Adrenal gland (tissue), 12 donors: Measurements from ENCODE around the gene PALS2. TPM values are rescaled to one million over a fixed set of nuclear protein-coding genes. Genes with fewer than 3 reads are reported as not detected.

Experiments
- DNase-seq, 7 donors: peaks; one replicate each; pipeline ENCODE4 v3.0.0-alpha.2; 2019 to 2020
- H3K27ac ChIP-seq, 5 donors: fragments of 200-600 bp; sonication (generic) in 4 of 5; 1 replicate in 3 of 5; 2 replicates in 2 of 5; pipeline versions ENCODE4 v1.5.1 to v1.8.0; 2016 to 2020; ENCODE audit warnings: mild to moderate bottlenecking in 1 of 5
- H3K27me3 ChIP-seq: fragments of 200-600 bp; 2 replicates; pipeline ENCODE4 v1.8.0; 2021
- H3K36me3 ChIP-seq, 2 donors: fragments of 200-600 bp; replicated peaks in 1 of 2; 1 replicate in 1 of 2; 2 replicates in 1 of 2; pipeline versions ENCODE4 v1.5.1 to v1.8.0; 2018 to 2022
- H3K4me1 ChIP-seq, 2 donors: fragments of 200-600 bp; replicated peaks in 1 of 2; 1 replicate in 1 of 2; 2 replicates in 1 of 2; pipeline versions ENCODE4 v1.5.1 to v1.8.0; 2018 to 2021
- H3K4me3 ChIP-seq, 4 donors: fragments of 200-600 bp; sonication (generic) in 3 of 4; one replicate each; pipeline ENCODE4 v1.5.1; 2016 to 2018
- H3K9me3 ChIP-seq, 3 donors: fragments of 200-600 bp; sonication (generic) in 1 of 3; replicated peaks in 1 of 3; 1 replicate in 2 of 3; 2 replicates in 1 of 3; pipeline versions ENCODE4 v1.5.1 to v1.8.0; 2016 to 2021
- CTCF ChIP-seq, 6 experiments: fragments of 450-650 bp in 4 of 6; fragments of 200-600 bp in 2 of 6; sonication (generic) in 1 of 6; IDR thresholded peaks; 1 replicate in 5 of 6; 2 replicates in 1 of 6; pipeline versions ENCODE4 v1.5.1 to v1.8.0; 2016 to 2021; ENCODE audit warnings: antibody characterized with exemption in 6 of 6, mild to moderate bottlenecking in 2 of 6, moderate library complexity in 1 of 6
- POLR2A ChIP-seq, 2 donors: fragments of 450-650 bp; IDR thresholded peaks; one replicate each; pipeline ENCODE4 v1.6.1; 2017; ENCODE audit warnings: antibody characterized with exemption in 2 of 2, mild to moderate bottlenecking in 2 of 2, moderate library complexity in 1 of 2
- WGBS, 4 donors: extraction: QIAGEN DNeasy Blood & Tissue Kit in 2 of 4; methylation state at CpG; one replicate each; pipeline versions ENCODE4 v1.1.5 to v1.1.7; 2013 to 2017; 5-methylcytosine and 5-hydroxymethylcytosine counted together
- intact Hi-C, 2 donors: fragments of 100-400 bp; cut with DNase I; formaldehyde crosslinking; loops; one replicate each; pipeline versions ENCODE4 v1.14.1 to v1.15.0; 2022 to 2023
- polyA plus RNA-seq, 3 donors: library from polyadenylated mRNA; stranded (reverse); fragments of 200-250 nt in 2 of 3; fragments of 350-450 nt in 1 of 3; fragmentation: Illumina TruSeq in 1 of 3; extraction: RNeasy Lipid Tissue Mini Kit (QIAGEN cat#74804) in 1 of 3; gene quantifications; one replicate each; pipeline ENCODE4 v1.2.3, GENCODE V29; 2013 to 2014
- total RNA-seq, 9 donors: library from RNA; depleted of rRNA in 4 of 9; stranded (reverse); fragments of >200 nt in 4 of 9; fragments of 120-200 nt in 1 of 9; fragmentation: NEBNext Ultra II Directional in 1 of 9; extraction: Animal tissue kit (Norgen Biotek cat#: 25700) in 1 of 9; gene quantifications; one replicate each; pipeline versions ENCODE4 v1.1.0 to v1.2.4, GENCODE V29; 2013 to 2023
- donor health status: healthy with polysubstance abuse.
- donor health status: Bipolar disorder and iron deficiency.
- donor health status: DM: yes; HTN: yes; CAD: no.
- donor health status: DM: no; HTN: no; CAD: no.
- donor health status: DM: no; HTN: no; CAD: no.
- donor health status: DM: yes; HTN: yes; CAD: no.

The PALS2 gene
- total and polyA plus RNA-seq, 12 donors = 0.98 to 61.1 (median 9.5) TPM

DNA sequence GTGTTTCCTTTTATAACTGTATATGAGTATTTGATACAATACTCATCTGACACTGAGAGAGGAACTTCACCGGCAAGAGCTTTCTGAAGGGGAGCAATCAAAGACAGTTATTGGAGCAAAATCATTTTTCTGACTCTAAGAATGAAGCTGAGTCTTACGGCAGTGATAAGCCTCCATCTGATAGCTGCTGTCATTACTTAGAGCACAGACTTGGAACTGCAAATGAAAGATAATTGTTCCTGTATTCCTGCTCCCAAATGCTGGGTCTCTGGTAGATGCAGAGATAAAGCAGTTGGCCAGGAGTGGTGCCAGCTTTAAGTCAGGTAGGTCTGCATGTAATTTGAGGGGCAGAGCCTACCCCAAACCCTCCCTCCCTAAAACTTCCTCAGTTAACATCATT, 2.3 kb upstream of the PALS2 start:
- intact Hi-C loops = loop anchor here in 1 of 2 donors (5.0 kb wide), 1 partner anchor 96 kb away; no protein-coding TSS in a partner anchor
- 48 to 61% (median 50%) methylated on average over 2 of the region's 2 CpGs for WGBS, 4 donors
- Histone ChIP-seq H3K4me1 (peaks cover 0 to 18% of the 10 kb centered on the region in 2 donors), H3K27ac (no peak overlapping the region), H3K36me3 (no peaks in the 10 kb centered on the region), H3K9me3 (no peaks in the 10 kb centered on the region), H3K4me3 (no peak overlapping the region), H3K27me3 (peaks cover 3% of the 10 kb centered on the region)
- TF ChIP-seq CTCF (IDR thresholded peaks at IDR 0.05) = no peak
- TF ChIP-seq POLR2A (IDR thresholded peaks at IDR 0.05) = no peak
- no peak for DNase-seq

GRCh38 chr7:24572016-24572392, 1.2 kb upstream of the PALS2 start:
- TF ChIP-seq POLR2A (IDR thresholded peaks at IDR 0.05) = no peak
- TF ChIP-seq CTCF (IDR thresholded peaks at IDR 0.05) = no peak
- H3K9me3 ChIP-seq = no peaks in the 10 kb centered on the region
- H3K36me3 ChIP-seq = no peaks in the 10 kb centered on the region
- H3K4me1 ChIP-seq = peaks cover 0 to 18% of the 10 kb centered on the region in 2 donors
- 62 to 72% (median 70%) methylated on average over 4 of the region's 4 CpGs for WGBS, 4 donors
- H3K27me3 ChIP-seq = peaks cover 3% of the 10 kb centered on the region
- intact Hi-C loops = loop anchor here in 1 of 2 donors (5.0 kb wide), 1 partner anchor 95 kb away; no protein-coding TSS in a partner anchor
- no peak for DNase-seq
- H3K4me3 ChIP-seq = peak overlapping the region in 1 of 4 donors; percentile 96
- peak overlapping the region in 1 of 5 donors; percentile 93 for H3K27ac ChIP-seq

GRCh38 chr7:24572393-24572996, 757 bp upstream of the PALS2 start:
- peaks cover 3% of the 10 kb centered on the region for H3K27me3 ChIP-seq
- DNase-seq = peak; percentile 56 to 77 (median 68)
- peak overlapping the region in 2 of 4 donors; percentile 50 to 96 for H3K4me3 ChIP-seq
- peaks cover 0 to 18% of the 10 kb centered on the region in 2 donors for H3K4me1 ChIP-seq
- no peaks in the 10 kb centered on the region for H3K9me3 ChIP-seq
- H3K27ac ChIP-seq = peak overlapping the region in 4 of 5 donors; percentile 62 to 93 (median 83)
- no peaks in the 10 kb centered on the region for H3K36me3 ChIP-seq
- WGBS, 4 donors = 1 to 3% (median 2%) methylated on average over 13 to 16 of the region's 16 CpGs
- TF ChIP-seq CTCF (IDR thresholded peaks at IDR 0.05) = no peak
- TF ChIP-seq POLR2A (IDR thresholded peaks at IDR 0.05) = peak in 1 of 2 donors; percentile 8
- intact Hi-C loops = loop anchor here in 1 of 2 donors (5.0 kb wide), 1 partner anchor 95 kb away; no protein-coding TSS in a partner anchor

DNA sequence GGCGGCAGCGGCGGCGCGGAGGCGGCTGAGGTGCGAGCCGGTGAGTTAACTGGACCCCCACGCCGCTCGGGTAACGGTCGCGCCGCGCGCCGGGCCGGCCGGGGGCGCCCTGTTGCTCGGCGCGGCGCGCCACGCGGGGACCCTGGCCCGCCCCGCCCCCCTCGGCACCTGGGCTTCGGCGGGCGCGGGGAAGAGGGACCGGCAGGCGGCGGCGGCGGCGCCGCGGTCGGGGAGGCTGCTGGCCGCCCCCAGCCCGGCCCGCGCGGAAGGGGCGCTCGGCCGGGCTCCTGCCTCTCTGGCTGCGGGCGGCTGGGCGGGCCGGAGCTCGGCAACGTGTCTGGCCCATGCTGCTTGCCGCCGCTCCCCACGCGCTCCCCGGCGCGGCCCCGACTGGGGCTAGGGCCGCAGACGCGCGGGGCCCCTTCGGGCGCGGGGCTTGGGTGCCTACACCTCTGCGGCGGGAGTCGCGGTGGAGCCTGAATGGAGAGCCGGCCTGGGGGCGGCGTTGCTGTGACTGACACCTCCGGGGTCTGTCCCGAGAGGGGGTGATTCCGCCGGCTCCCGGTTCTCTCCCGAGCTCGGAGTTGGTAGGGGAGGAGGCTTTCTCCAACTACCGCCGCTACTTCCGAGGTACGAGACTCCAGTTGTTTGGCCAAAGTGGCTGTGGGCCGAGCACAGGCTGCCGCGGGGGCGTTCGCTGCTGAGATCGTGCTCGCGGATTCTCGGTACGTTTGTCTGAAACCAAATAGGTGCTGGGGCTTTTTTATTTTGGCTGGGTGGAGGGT, 494 bp downstream of the PALS2 start:
- H3K27ac ChIP-seq = peak overlapping the region in 3 of 5 donors; percentile 78 to 93 (median 88)
- peaks cover 0 to 18% of the 10 kb centered on the region in 2 donors for H3K4me1 ChIP-seq
- H3K36me3 ChIP-seq = no peaks in the 10 kb centered on the region
- intact Hi-C loops = loop anchor here in 1 of 2 donors (5.0 kb wide), 1 partner anchor 94 kb away; no protein-coding TSS in a partner anchor
- peak; percentile 37 to 60 (median 46) for DNase-seq
- H3K4me3 ChIP-seq = peak overlapping the region in 3 of 4 donors; percentile 28 to 96 (median 50)
- TF ChIP-seq CTCF (IDR thresholded peaks at IDR 0.05) (no peak), POLR2A (IDR thresholded peaks at IDR 0.05) (peak in 1 of 2 donors; percentile 21)
- no peaks in the 10 kb centered on the region for H3K9me3 ChIP-seq
- 0% methylated on average over 13 to 101 of the region's 101 CpGs for WGBS, 4 donors
- no peaks in the 10 kb centered on the region for H3K27me3 ChIP-seq
